ENCODE measurements around the gene HSP90AA1.

HSP90AA1 gene

DNA sequence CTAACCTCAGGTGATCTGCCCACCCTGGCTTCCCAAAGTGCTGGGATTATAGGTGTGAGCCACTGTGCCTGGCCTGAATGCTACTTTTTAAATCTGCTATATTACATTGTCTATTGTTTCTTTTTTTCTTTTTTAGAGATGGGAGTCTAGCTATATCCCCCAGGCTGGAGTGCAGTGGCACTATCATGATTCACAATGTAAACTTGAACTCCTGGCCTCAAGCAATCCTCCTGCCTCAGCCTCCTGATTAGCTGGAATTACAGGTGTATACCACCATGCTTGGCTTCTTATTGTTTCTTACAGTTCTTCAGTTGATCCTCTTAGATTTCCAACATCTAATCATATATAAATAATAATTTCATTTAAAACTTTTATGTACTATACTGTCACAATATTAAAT lies 37.6 kb upstream of the HSP90AA1 start:
- no peaks in the 10 kb centered on the region for H3K36me3 ChIP-seq (ENCODE audit: insufficient read depth, low read length)
- TF ChIP-seq CTCF (conservative IDR thresholded peaks at IDR 0.05; ENCODE audit: low read length) (no peak), EZH2phosphoT487 (IDR thresholded peaks at IDR 0.05; ENCODE audit: borderline replicate concordance) (no peak)
- H3K4me2 ChIP-seq (ENCODE audit: low read depth, low read length, poor library complexity, severe bottlenecking): no peak overlapping the region
- H3K79me2 ChIP-seq (ENCODE audit: insufficient read depth, low read length): no peaks in the 10 kb centered on the region
- H3K9me3 ChIP-seq (ENCODE audit: insufficient read depth, low read depth, low read length): no peaks in the 10 kb centered on the region
- H3F3A ChIP-seq (ENCODE audit: low read depth): no peaks in the 10 kb centered on the region
- H3K9ac ChIP-seq (ENCODE audit: low read depth, low read length, poor library complexity, severe bottlenecking): no peak overlapping the region
- no peak overlapping the region for H3K4me3 ChIP-seq (ENCODE audit: low read length, poor library complexity, severe bottlenecking)
- H4K20me1 ChIP-seq (ENCODE audit: insufficient read depth, low read length, poor library complexity, severe bottlenecking): no peaks in the 10 kb centered on the region
- H2AFZ ChIP-seq (ENCODE audit: low read length): no peak overlapping the region
- H3K4me1 ChIP-seq (ENCODE audit: insufficient read depth, low read length, poor library complexity, severe bottlenecking): no peaks in the 10 kb centered on the region
- H3K9me2 ChIP-seq (replicated peaks; ENCODE audit: low read depth, low read length): no peaks in the 10 kb centered on the region
- H3K27me3 ChIP-seq (ENCODE audit: insufficient read depth, low read length, poor library complexity, severe bottlenecking): no peaks in the 10 kb centered on the region

- Histone ChIP-seq H3K9me2 (replicated peaks; ENCODE audit: low read depth, low read length) (no peaks in the 10 kb centered on the region), H3F3A (ENCODE audit: low read depth) (no peaks in the 10 kb centered on the region), H4K20me1 (ENCODE audit: insufficient read depth, low read length, poor library complexity, severe bottlenecking) (no peaks in the 10 kb centered on the region), H3K36me3 (ENCODE audit: insufficient read depth, low read length) (no peaks in the 10 kb centered on the region), H3K4me2 (ENCODE audit: low read depth, low read length, poor library complexity, severe bottlenecking) (no peak overlapping the region), H3K4me1 (ENCODE audit: insufficient read depth, low read length, poor library complexity, severe bottlenecking) (no peaks in the 10 kb centered on the region), H3K79me2 (ENCODE audit: insufficient read depth, low read length) (no peaks in the 10 kb centered on the region), H3K9ac (ENCODE audit: low read depth, low read length, poor library complexity, severe bottlenecking) (no peak overlapping the region), H2AFZ (ENCODE audit: low read length) (no peak overlapping the region), H3K9me3 (ENCODE audit: insufficient read depth, low read depth, low read length) (peaks cover 10% of the 10 kb centered on the region; the same call in 1 of the 2 replicates), H3K27me3 (ENCODE audit: insufficient read depth, low read length, poor library complexity, severe bottlenecking) (no peaks in the 10 kb centered on the region), H3K4me3 (ENCODE audit: low read length, poor library complexity, severe bottlenecking) (no peak overlapping the region)
- TF ChIP-seq CTCF (conservative IDR thresholded peaks at IDR 0.05; ENCODE audit: low read length) (no peak), EZH2phosphoT487 (IDR thresholded peaks at IDR 0.05; ENCODE audit: borderline replicate concordance) (no peak)
Observed at GRCh38 chr14:102121567-102121966, 34.7 kb upstream of the HSP90AA1 start.

GRCh38 chr14:102120888-102121287 lies 34.0 kb upstream of the HSP90AA1 start:
- no peak overlapping the region for H2AFZ ChIP-seq (ENCODE audit: low read length)
- no peaks in the 10 kb centered on the region for H3K79me2 ChIP-seq (ENCODE audit: insufficient read depth, low read length)
- no peak overlapping the region for H3K9ac ChIP-seq (ENCODE audit: low read depth, low read length, poor library complexity, severe bottlenecking)
- no peaks in the 10 kb centered on the region for H3F3A ChIP-seq (ENCODE audit: low read depth)
- no peaks in the 10 kb centered on the region for H3K36me3 ChIP-seq (ENCODE audit: insufficient read depth, low read length)
- H3K27me3 ChIP-seq (ENCODE audit: insufficient read depth, low read length, poor library complexity, severe bottlenecking): no peaks in the 10 kb centered on the region
- TF ChIP-seq CTCF (conservative IDR thresholded peaks at IDR 0.05; ENCODE audit: low read length): no peak
- no peak for TF ChIP-seq EZH2phosphoT487 (IDR thresholded peaks at IDR 0.05; ENCODE audit: borderline replicate concordance)
- H4K20me1 ChIP-seq (ENCODE audit: insufficient read depth, low read length, poor library complexity, severe bottlenecking): no peaks in the 10 kb centered on the region
- H3K4me1 ChIP-seq (ENCODE audit: insufficient read depth, low read length, poor library complexity, severe bottlenecking): no peaks in the 10 kb centered on the region
- no peak overlapping the region for H3K4me2 ChIP-seq (ENCODE audit: low read depth, low read length, poor library complexity, severe bottlenecking)
- H3K9me3 ChIP-seq (ENCODE audit: insufficient read depth, low read depth, low read length): peaks cover 13% of the 10 kb centered on the region; the same call in 1 of the 2 replicates
- H3K4me3 ChIP-seq (ENCODE audit: low read length, poor library complexity, severe bottlenecking): no peak overlapping the region
- H3K9me2 ChIP-seq (replicated peaks; ENCODE audit: low read depth, low read length): no peaks in the 10 kb centered on the region

Measured in Loucy (cell line).